AG04450 (cell line): ENCODE data around the gene TBC1D8. TPM values are rescaled to one million over a fixed set of nuclear protein-coding genes. Genes with fewer than 3 reads are reported as not detected.
A peak's percentile ranks its signal among the peaks of the same experiment; 100 is the strongest.

Experiments used
- CTCF ChIA-PET: fragments of 300-600, 350-600 bp; formaldehyde crosslinking; extraction: SDS; loops from one replicate; lab custom pipeline; 2022; ENCODE audit warnings: antibody characterized with exemption, inconsistent platforms; lab: Charles Lee
- POLR2A ChIA-PET: fragments of 350-600 bp; formaldehyde crosslinking; extraction: SDS; loops from one replicate; lab custom pipeline; 2021; ENCODE audit warnings: antibody characterized with exemption, inconsistent platforms; lab: Yijun Ruan, JAX
- DNase-seq: peaks from one replicate; pipeline ENCODE4 v3.0.0-alpha.2; 2011; ENCODE audit warnings: low read depth, low spot score
- H3K27ac ChIP-seq: one replicate; pipeline ENCODE4 v1.5.1; 2012; ENCODE audit warnings: low read depth, low read length, control low read depth
- H3K27me3 ChIP-seq: one replicate; pipeline ENCODE4 v1.6.0; 2012; ENCODE audit warnings: low read length; ENCODE audit not compliant: control insufficient read depth, insufficient read depth
- H3K4me3 ChIP-seq: 2 replicates; pipeline ENCODE4 v1.5.1; 2011; ENCODE audit warnings: mild to moderate bottlenecking, low read depth, low read length, control low read depth
- H3K9me3 ChIP-seq: 2 replicates; pipeline ENCODE4 v1.5.1; 2012; ENCODE audit warnings: low read length; ENCODE audit not compliant: control insufficient read depth, insufficient read depth
- CTCF ChIP-seq: IDR thresholded peaks from 2 replicates; pipeline ENCODE4 v1.5.1; 2011; ENCODE audit warnings: low read depth, low read length, control low read depth, inconsistent platforms
- polyA plus RNA-seq: library from polyadenylated mRNA; depleted of rRNA; stranded (reverse); fragments of >200 nt; gene quantifications from 2 replicates; pipeline ENCODE4 v1.2.3, GENCODE V29; 2011

The TBC1D8 gene
- polyA plus RNA-seq, 1 experiment, result 2.5 TPM

- H3K27me3 ChIP-seq, result peaks cover 9% of the 10 kb centered on the region
- no peak overlapping the region for H3K27ac ChIP-seq
- CTCF ChIA-PET, result interaction anchor here (1.0 to 1.3 kb wide), 2 partner anchors 9 to 165 kb away, joined by 3 to 7 read pairs; no protein-coding TSS in a partner anchor
- DNase-seq, result no peak
- no peaks in the 10 kb centered on the region for H3K9me3 ChIP-seq
- POLR2A ChIA-PET, result no interaction called here
- TF ChIP-seq CTCF, result no peak
- H3K4me3 ChIP-seq, result no peak overlapping the region
Measured at GRCh38 chr2:101040072-101040471, 111.1 kb downstream of the TBC1D8 start.

- H3K4me3 ChIP-seq, result no peak overlapping the region
- H3K9me3 ChIP-seq, result no peaks in the 10 kb centered on the region; the same call in 1 of the 2 replicates
- DNase-seq, result no peak
- ChIA-PET CTCF (interaction anchor here (1.1 to 4.3 kb wide), 2 partner anchors 9 to 166 kb away, joined by 3 to 171 read pairs; no protein-coding TSS in a partner anchor), POLR2A (no interaction called here)
- TF ChIP-seq CTCF, result peak; percentile 45
- no peak overlapping the region for H3K27ac ChIP-seq
- peaks cover 4% of the 10 kb centered on the region for H3K27me3 ChIP-seq
Measured at GRCh38 chr2:101038455-101039255, 112.5 kb downstream of the TBC1D8 start.

- no peaks in the 10 kb centered on the region for H3K27me3 ChIP-seq
- H3K27ac ChIP-seq, result no peak overlapping the region
- TF ChIP-seq CTCF, result no peak
- no peak overlapping the region for H3K4me3 ChIP-seq
- CTCF ChIA-PET, result interaction anchor here (0.7 to 4.3 kb wide), 29 partner anchors 8 to 229 kb away, joined by 3 to 171 read pairs (median 4); partner anchors contain the start of genes CNOT11 and TBC1D8
- POLR2A ChIA-PET, result interaction anchor here (0.5 kb wide), 1 partner anchor 181 kb away, joined by 4 read pairs; no protein-coding TSS in a partner anchor
- H3K9me3 ChIP-seq, result no peaks in the 10 kb centered on the region; the same call in 1 of the 2 replicates
- no peak for DNase-seq
Measured at GRCh38 chr2:101037161-101037755, 113.9 kb downstream of the TBC1D8 start.

- peak; percentile 68 for TF ChIP-seq CTCF
- H3K9me3 ChIP-seq, result no peaks in the 10 kb centered on the region; the same call in 1 of the 2 replicates
- no peak for DNase-seq
- ChIA-PET POLR2A (interaction anchor here (0.5 to 0.7 kb wide), 2 partner anchors 181 to 279 kb away, joined by 3 to 4 read pairs; no protein-coding TSS in a partner anchor), CTCF (interaction anchor here (0.7 to 4.3 kb wide), 36 partner anchors 10 to 387 kb away, joined by 3 to 171 read pairs (median 4); partner anchors contain the start of genes CNOT11 and TBC1D8)
- H3K27ac ChIP-seq, result no peak overlapping the region
- H3K4me3 ChIP-seq, result no peak overlapping the region
- H3K27me3 ChIP-seq, result no peaks in the 10 kb centered on the region
Measured at GRCh38 chr2:101036562-101036961, 114.6 kb downstream of the TBC1D8 start.
